Stimulated activated naive CD8-positive, alpha-beta T cell treated with anti-CD3 and anti-CD28 coated beads, Interleukin-15, Interleukin-2, amounts not matched to agents 100 ng/mL and 50 ng/mL, for 24 hours (primary cell): Measurements from ENCODE around the gene ABHD15.
"Not testable (repeated sequence)": the region's sequence is repeated elsewhere in the genome, so short reads cannot be mapped to it uniquely, and the experiment has no call there.

ENCODE experiments used
- H3K27ac Mint-ChIP-seq: one replicate; pipeline ENCODE4 v1.8.0; 2021; ENCODE audit warnings: mild to moderate bottlenecking, mixed read lengths
- H3K27me3 Mint-ChIP-seq: one replicate; pipeline ENCODE4 v1.8.0; 2021; ENCODE audit warnings: mixed read lengths
- H3K36me3 Mint-ChIP-seq: one replicate; pipeline ENCODE4 v1.8.0; 2021; ENCODE audit warnings: low read depth, mixed read lengths
- H3K4me1 Mint-ChIP-seq: one replicate; pipeline ENCODE4 v1.8.0; 2021; ENCODE audit warnings: low read depth, mixed read lengths
- H3K4me3 Mint-ChIP-seq: one replicate; pipeline ENCODE4 v1.8.0; 2021; ENCODE audit warnings: mild to moderate bottlenecking, mixed read lengths
- H3K9me3 Mint-ChIP-seq: one replicate; pipeline ENCODE4 v1.8.0; 2021; ENCODE audit warnings: mixed read lengths

The ABHD15 gene

GRCh38 chr17:29571486-29571882, 4.6 kb upstream of the ABHD15 start:
- Mint-ChIP-seq H3K36me3 (peaks cover 18% of the 10 kb centered on the region), H3K27me3 (no peaks in the 10 kb centered on the region), H3K9me3 (no peaks in the 10 kb centered on the region), H3K4me1 (peaks cover 21% of the 10 kb centered on the region), H3K27ac (no peak overlapping the region), H3K4me3 (no peak overlapping the region)

GRCh38 chr17:29570521-29570920, 3.7 kb upstream of the ABHD15 start:
- Mint-ChIP-seq H3K27me3 (no peaks in the 10 kb centered on the region), H3K4me3 (no peak overlapping the region), H3K9me3 (no peaks in the 10 kb centered on the region), H3K27ac (no peak overlapping the region), H3K4me1 (peaks cover 28% of the 10 kb centered on the region), H3K36me3 (peaks cover 18% of the 10 kb centered on the region)

GRCh38 chr17:29569245-29569950, 2.6 kb upstream of the ABHD15 start:
- peaks cover 15% of the 10 kb centered on the region for H3K36me3 Mint-ChIP-seq
- no peaks in the 10 kb centered on the region for H3K27me3 Mint-ChIP-seq
- peak overlapping the region; percentile 67 for H3K27ac Mint-ChIP-seq
- peaks cover 36% of the 10 kb centered on the region for H3K4me1 Mint-ChIP-seq
- H3K4me3 Mint-ChIP-seq = peak overlapping the region; percentile 84
- H3K9me3 Mint-ChIP-seq = no peaks in the 10 kb centered on the region

GRCh38 chr17:29568331-29569244, 1.8 kb upstream of the ABHD15 start, which contains the start of gene TP53I13:
Gene TP53I13, plus strand, starts transcription at chr17:29568701. Its CDS starts 58 bp downstream, at chr17:29568759.
- H3K27ac Mint-ChIP-seq = peak within 1 kb of the TSS; percentile 93
- no peaks in the 10 kb centered on the region for H3K27me3 Mint-ChIP-seq
- peaks cover 6% of the 10 kb centered on the region for H3K36me3 Mint-ChIP-seq
- no peaks in the 10 kb centered on the region for H3K9me3 Mint-ChIP-seq
- peak within 1 kb of the TSS; percentile 90 for H3K4me3 Mint-ChIP-seq
- H3K4me1 Mint-ChIP-seq = peaks cover 35% of the 10 kb centered on the region

GRCh38 chr17:29567554-29568330, 905 bp upstream of the ABHD15 start:
- peak overlapping the region; percentile 93 for H3K27ac Mint-ChIP-seq
- peaks cover 3% of the 10 kb centered on the region for H3K36me3 Mint-ChIP-seq
- peaks cover 33% of the 10 kb centered on the region for H3K4me1 Mint-ChIP-seq
- no peaks in the 10 kb centered on the region for H3K27me3 Mint-ChIP-seq
- peak overlapping the region; percentile 90 for H3K4me3 Mint-ChIP-seq
- no peaks in the 10 kb centered on the region for H3K9me3 Mint-ChIP-seq

- H3K36me3 Mint-ChIP-seq = peaks cover 7% of the 10 kb centered on the region
These were observed 392 bp upstream of the ABHD15 start for GRCh38 chr17:29567304-29567553.

GRCh38 chr17:29565643-29566472, 979 bp downstream of the ABHD15 start:
- Mint-ChIP-seq H3K4me1 (peaks cover 46% of the 10 kb centered on the region), H3K9me3 (no peaks in the 10 kb centered on the region), H3K27me3 (no peaks in the 10 kb centered on the region), H3K36me3 (peaks cover 15% of the 10 kb centered on the region), H3K4me3 (peak overlapping the region; percentile 90), H3K27ac (peak overlapping the region; percentile 65)

More at GRCh38 chr17:29567304-29567553, 392 bp upstream of the ABHD15 start:
- no peaks in the 10 kb centered on the region for H3K9me3 Mint-ChIP-seq
- H3K27ac Mint-ChIP-seq = peak overlapping the region; percentile 93
- H3K27me3 Mint-ChIP-seq = no peaks in the 10 kb centered on the region
- H3K4me1 Mint-ChIP-seq = peaks cover 38% of the 10 kb centered on the region
- H3K4me3 Mint-ChIP-seq = peak overlapping the region; percentile 90

- H3K36me3 Mint-ChIP-seq = peaks cover 17% of the 10 kb centered on the region
- no peak overlapping the region for H3K27ac Mint-ChIP-seq
- peaks cover 53% of the 10 kb centered on the region for H3K4me1 Mint-ChIP-seq
- no peaks in the 10 kb centered on the region for H3K9me3 Mint-ChIP-seq
- peak overlapping the region; percentile 11 for H3K4me3 Mint-ChIP-seq
- H3K27me3 Mint-ChIP-seq = no peaks in the 10 kb centered on the region
These were observed 3.0 kb downstream of the ABHD15 start for GRCh38 chr17:29563816-29564215.

GRCh38 chr17:29562615-29563014, 4.2 kb downstream of the ABHD15 start:
- H3K27ac Mint-ChIP-seq = no peak overlapping the region
- H3K4me1 Mint-ChIP-seq = peaks cover 62% of the 10 kb centered on the region
- peaks cover 17% of the 10 kb centered on the region for H3K36me3 Mint-ChIP-seq
- H3K4me3 Mint-ChIP-seq = no peak overlapping the region
- no peaks in the 10 kb centered on the region for H3K27me3 Mint-ChIP-seq
- H3K9me3 Mint-ChIP-seq = no peaks in the 10 kb centered on the region

GRCh38 chr17:29561554-29562517, 5.0 kb downstream of the ABHD15 start:
- Mint-ChIP-seq H3K27me3 (no peaks in the 10 kb centered on the region), H3K27ac (peak overlapping the region; percentile 58), H3K36me3 (peaks cover 17% of the 10 kb centered on the region), H3K4me3 (no peak overlapping the region), H3K9me3 (no peaks in the 10 kb centered on the region), H3K4me1 (peaks cover 70% of the 10 kb centered on the region)

- peaks cover 63% of the 10 kb centered on the region for H3K4me1 Mint-ChIP-seq
- no peak overlapping the region for H3K27ac Mint-ChIP-seq
- H3K27me3 Mint-ChIP-seq = no peaks in the 10 kb centered on the region
- no peaks in the 10 kb centered on the region for H3K9me3 Mint-ChIP-seq
- H3K36me3 Mint-ChIP-seq = peaks cover 17% of the 10 kb centered on the region
- no peak overlapping the region for H3K4me3 Mint-ChIP-seq
These were observed 6.5 kb downstream of the ABHD15 start for GRCh38 chr17:29560316-29560715.

- Mint-ChIP-seq H3K4me3 (no peak overlapping the region), H3K9me3 (no peaks in the 10 kb centered on the region), H3K4me1 (peaks cover 59% of the 10 kb centered on the region), H3K36me3 (peaks cover 17% of the 10 kb centered on the region), H3K27me3 (no peaks in the 10 kb centered on the region), H3K27ac (no peak overlapping the region)
These were observed 7.2 kb downstream of the ABHD15 start for GRCh38 chr17:29559640-29560039.

GRCh38 chr17:29558139-29558538, 8.7 kb downstream of the ABHD15 start:
- Mint-ChIP-seq H3K4me1 (peaks cover 50% of the 10 kb centered on the region), H3K36me3 (peaks cover 17% of the 10 kb centered on the region)
- H3K27me3 Mint-ChIP-seq, H3K9me3 Mint-ChIP-seq, H3K27ac Mint-ChIP-seq, H3K4me3 Mint-ChIP-seq: not testable (repeated sequence)
